Nephron (organoid): Measurements from ENCODE around the gene PPM1J.
A peak's percentile ranks its signal among the peaks of the same experiment; 100 is the strongest.

Experiments
- H3K27ac Mint-ChIP-seq, 3 experiments: 2 replicates each; pipeline ENCODE4 v1.8.0; 2020; ENCODE audit warnings: mixed read lengths in 3 of 3, mild to moderate bottlenecking in 2 of 3, moderate library complexity in 1 of 3
- H3K27me3 Mint-ChIP-seq: 2 replicates; pipeline ENCODE4 v1.8.0; 2021; ENCODE audit warnings: low read depth, mild to moderate bottlenecking, moderate library complexity, mixed read lengths
- H3K36me3 Mint-ChIP-seq: 2 replicates; pipeline ENCODE4 v1.8.0; 2020; ENCODE audit warnings: low read depth, mixed read lengths
- H3K4me1 Mint-ChIP-seq: 2 replicates; pipeline ENCODE4 v1.8.0; 2020; ENCODE audit warnings: mixed read lengths
- H3K4me3 Mint-ChIP-seq, 3 experiments: 2 replicates each; pipeline ENCODE4 v1.8.0; 2020; ENCODE audit warnings: mild to moderate bottlenecking in 3 of 3, mixed read lengths in 3 of 3, moderate library complexity in 2 of 3
- H3K9me3 Mint-ChIP-seq: 2 replicates; pipeline ENCODE4 v1.8.0; 2020; ENCODE audit warnings: mixed read lengths
- CTCF ChIP-seq, 3 experiments: fragments of 200-600 bp; sonication (generic); IDR thresholded peaks; one replicate each; pipeline ENCODE4 v1.5.0; 2021; ENCODE audit warnings: antibody characterized with exemption in 3 of 3; ENCODE audit not compliant: unreplicated experiment in 3 of 3

Gene PPM1J

DNA sequence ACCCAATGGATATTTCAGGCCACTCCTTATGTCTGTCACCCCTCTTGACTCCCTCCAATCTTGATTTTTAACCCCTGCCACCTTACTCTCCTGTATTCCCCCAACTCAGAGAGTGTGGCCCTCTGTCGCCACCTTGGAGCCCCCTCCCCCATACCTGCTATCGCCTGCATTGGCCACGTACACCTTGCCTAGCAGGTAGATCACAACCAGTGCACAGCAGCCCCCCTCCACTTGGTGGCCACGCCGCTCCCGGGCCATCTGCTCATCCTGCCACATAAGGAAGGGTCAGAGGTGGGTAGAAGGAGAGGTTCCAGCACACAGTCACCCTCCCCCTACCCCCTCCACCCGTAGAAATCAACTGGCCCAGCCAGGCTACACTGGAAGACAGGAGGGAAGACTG lies 2.9 kb downstream of the PPM1J start:
- no peaks in the 10 kb centered on the region for H3K9me3 Mint-ChIP-seq
- H3K4me1 Mint-ChIP-seq = peaks cover 20% of the 10 kb centered on the region
- no peaks in the 10 kb centered on the region for H3K36me3 Mint-ChIP-seq
- H3K4me3 Mint-ChIP-seq = no peak overlapping the region
- TF ChIP-seq CTCF (IDR thresholded peaks at IDR 0.05; ENCODE audit: unreplicated experiment in 3 of 3) = no peak
- H3K27me3 Mint-ChIP-seq = peaks cover 63% of the 10 kb centered on the region
- no peak overlapping the region for H3K27ac Mint-ChIP-seq

DNA sequence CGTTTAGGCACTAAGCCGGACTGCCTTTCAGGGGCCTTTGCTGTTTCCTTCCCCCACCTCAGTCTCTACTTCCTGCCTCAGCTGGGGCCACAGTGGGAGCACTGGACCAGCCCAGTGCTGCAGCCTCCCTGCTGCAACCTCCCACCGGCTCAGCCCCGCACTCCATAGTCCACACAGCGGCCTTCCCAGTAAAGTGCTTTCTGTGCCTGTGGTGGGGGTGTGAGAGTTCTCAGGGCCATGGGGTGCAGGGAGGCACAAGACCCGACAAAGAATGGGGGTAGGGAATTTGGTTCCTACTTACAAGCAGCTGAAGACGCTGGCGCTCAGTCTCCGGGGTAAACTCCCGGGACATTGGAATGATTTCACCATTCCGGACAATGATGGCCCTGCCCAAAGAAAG lies 3.5 kb downstream of the PPM1J start:
- Mint-ChIP-seq H3K4me3 (no peak overlapping the region), H3K27me3 (peaks cover 59% of the 10 kb centered on the region), H3K27ac (no peak overlapping the region), H3K36me3 (no peaks in the 10 kb centered on the region), H3K9me3 (no peaks in the 10 kb centered on the region), H3K4me1 (peaks cover 17% of the 10 kb centered on the region)
- no peak for TF ChIP-seq CTCF (IDR thresholded peaks at IDR 0.05; ENCODE audit: unreplicated experiment in 3 of 3)

GRCh38 chr1:112711041-112711440 lies 4.1 kb downstream of the PPM1J start:
- no peaks in the 10 kb centered on the region for H3K9me3 Mint-ChIP-seq
- H3K4me1 Mint-ChIP-seq = peaks cover 16% of the 10 kb centered on the region
- H3K4me3 Mint-ChIP-seq = no peak overlapping the region
- no peak for TF ChIP-seq CTCF (IDR thresholded peaks at IDR 0.05; ENCODE audit: unreplicated experiment in 3 of 3)
- no peak overlapping the region for H3K27ac Mint-ChIP-seq
- H3K36me3 Mint-ChIP-seq = no peaks in the 10 kb centered on the region
- peaks cover 54% of the 10 kb centered on the region for H3K27me3 Mint-ChIP-seq

DNA sequence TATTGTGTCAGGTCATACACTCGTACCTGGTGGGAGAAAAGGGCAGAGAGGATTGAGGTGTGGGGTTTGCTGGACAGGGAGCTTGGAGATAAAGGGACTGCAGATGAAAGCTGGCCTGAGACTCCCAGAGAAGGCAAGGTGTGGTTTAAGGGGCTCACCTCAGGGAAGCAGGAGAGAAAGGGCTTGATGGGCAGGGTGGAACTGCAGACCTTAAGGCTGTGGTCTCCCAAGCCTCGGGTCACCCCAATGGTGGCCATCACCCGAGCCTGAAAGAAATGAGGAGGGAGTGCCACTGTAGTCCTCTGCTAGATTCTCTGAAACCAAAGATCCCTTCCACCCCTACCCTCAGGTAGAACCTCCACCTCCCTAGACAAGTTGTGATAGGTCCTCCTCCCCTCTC lies 4.5 kb downstream of the PPM1J start:
- Mint-ChIP-seq H3K4me3 (peak overlapping the region in 1 of 3 experiments; percentile 44), H3K27me3 (peaks cover 54% of the 10 kb centered on the region), H3K36me3 (no peaks in the 10 kb centered on the region), H3K9me3 (no peaks in the 10 kb centered on the region), H3K4me1 (peaks cover 12% of the 10 kb centered on the region), H3K27ac (no peak overlapping the region)
- TF ChIP-seq CTCF (IDR thresholded peaks at IDR 0.05; ENCODE audit: unreplicated experiment in 3 of 3) = no peak

DNA sequence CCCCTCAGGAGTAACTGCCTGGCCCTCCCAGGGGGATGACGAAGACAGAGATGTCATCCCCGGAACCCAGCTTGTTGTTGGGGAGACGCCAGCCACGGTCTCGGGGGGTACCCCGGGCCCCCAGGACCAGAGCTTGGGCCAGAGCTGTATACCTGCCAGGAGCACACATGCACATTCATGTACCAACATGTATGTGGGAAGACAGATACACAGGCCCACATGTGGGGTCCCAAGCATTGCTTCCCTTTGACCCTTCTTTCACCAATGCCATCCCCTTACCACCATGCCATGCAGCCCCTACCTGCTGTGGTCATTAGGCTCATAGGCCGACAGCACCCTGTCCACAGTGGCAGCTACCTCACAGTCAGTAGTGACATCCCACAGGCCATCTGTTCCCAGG lies 5.0 kb downstream of the PPM1J start:
- Mint-ChIP-seq H3K27me3 (peaks cover 54% of the 10 kb centered on the region), H3K27ac (no peak overlapping the region), H3K36me3 (no peaks in the 10 kb centered on the region), H3K4me1 (peaks cover 16% of the 10 kb centered on the region), H3K9me3 (no peaks in the 10 kb centered on the region), H3K4me3 (peak overlapping the region in 1 of 3 experiments; percentile 44)
- TF ChIP-seq CTCF (IDR thresholded peaks at IDR 0.05; ENCODE audit: unreplicated experiment in 3 of 3) = no peak

DNA sequence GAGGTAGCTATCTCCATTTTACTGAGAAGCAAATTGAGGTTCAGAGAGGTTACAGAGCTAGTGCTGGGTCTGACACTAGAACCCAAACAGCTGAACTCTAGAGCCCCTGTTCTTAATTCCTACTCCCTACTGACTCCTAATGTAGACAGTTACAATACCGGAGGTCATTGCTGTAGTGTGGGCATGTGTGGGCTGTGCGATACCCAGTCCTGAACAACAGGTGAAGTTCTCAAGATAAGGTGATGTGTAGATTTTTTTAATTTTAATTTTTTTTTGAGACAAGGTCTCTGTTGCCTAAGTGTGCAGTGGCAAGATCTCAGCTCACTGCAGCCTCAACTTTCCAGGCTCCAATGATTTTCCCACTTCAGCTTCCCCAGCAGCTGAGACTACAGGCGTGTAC lies 6.6 kb downstream of the PPM1J start:
- no peak for TF ChIP-seq CTCF (IDR thresholded peaks at IDR 0.05; ENCODE audit: unreplicated experiment in 3 of 3)
- peaks cover 5% of the 10 kb centered on the region for H3K36me3 Mint-ChIP-seq

More for the DNA sequence above, 6.6 kb downstream of the PPM1J start:
- no peaks in the 10 kb centered on the region for H3K9me3 Mint-ChIP-seq
- peak overlapping the region; percentile 85 to 93 (median 89) for H3K4me3 Mint-ChIP-seq
- peaks cover 43% of the 10 kb centered on the region for H3K27me3 Mint-ChIP-seq
- peak overlapping the region in 1 of 3 experiments; percentile 51 for H3K27ac Mint-ChIP-seq
- H3K4me1 Mint-ChIP-seq = peaks cover 26% of the 10 kb centered on the region
